Measurements from ENCODE around the gene C16orf96. TPM values are rescaled to one million over a fixed set of nuclear protein-coding genes. Genes with fewer than 3 reads are reported as not detected.

C16orf96 gene
- total RNA-seq, 1 experiment from 2014 or later, result 1.3 TPM

DNA sequence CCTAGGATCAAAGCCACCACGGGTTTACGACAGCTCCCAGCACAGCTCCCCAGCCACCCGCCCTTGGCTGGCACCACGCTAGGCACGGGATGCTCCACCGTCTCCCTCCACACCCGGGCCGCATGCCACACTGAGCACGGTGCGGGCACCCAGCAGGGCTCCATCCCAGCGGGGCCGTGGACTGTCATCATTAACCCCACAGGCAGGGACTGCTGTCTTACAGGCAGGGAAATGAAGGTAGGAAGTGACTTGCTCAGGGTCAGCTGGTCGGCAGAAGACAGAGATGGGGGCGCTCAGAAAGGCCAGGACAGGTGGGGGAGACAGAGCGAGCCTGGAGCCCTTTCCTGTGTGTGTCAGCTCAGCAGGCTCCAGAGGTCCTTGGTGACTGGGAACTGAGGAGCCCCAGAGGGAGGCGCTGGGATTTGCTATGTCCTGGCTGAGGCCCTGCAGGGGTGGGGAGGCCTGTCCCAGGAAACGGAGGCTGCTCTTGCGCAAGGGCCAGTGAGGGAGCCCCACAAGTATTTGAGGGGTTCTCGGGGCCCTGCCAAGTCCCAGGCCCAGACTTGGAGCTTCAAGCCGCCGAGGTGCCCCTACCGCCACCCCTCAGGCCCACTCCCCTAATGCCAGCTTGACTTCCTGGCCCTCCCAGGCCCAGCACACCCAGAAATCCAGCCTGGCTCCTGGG lies 55.3 kb downstream of the C16orf96 start:
- ATAC-seq, result no peak
- POLR2A ChIA-PET, result interaction anchor here (0.7 to 1.0 kb wide), 3 partner anchors 33 to 137 kb away, joined by 3 to 6 read pairs (median 3); partner anchors contain the start of gene NMRAL1
- peak overlapping the region; percentile 82 for H3K27ac Mint-ChIP-seq
- CTCF ChIA-PET, result interaction anchor here (0.7 to 2.7 kb wide), 7 partner anchors 9 to 106 kb away, joined by 3 to 17 read pairs (median 4); partner anchors contain the start of gene MGRN1
- H3K27me3 Mint-ChIP-seq (ENCODE audit: low read depth), result no peaks in the 10 kb centered on the region
- peak overlapping the region; percentile 18; the same call in 1 of the 2 replicates for H3K4me3 Mint-ChIP-seq
- H3K4me1 Mint-ChIP-seq, result peaks cover 22% of the 10 kb centered on the region
- H3K9me3 Mint-ChIP-seq, result no peaks in the 10 kb centered on the region
- TF ChIP-seq FOXK1 (CRISPR knock-in tag; IDR thresholded peaks at IDR 0.05), result no peak
- TF ChIP-seq ESRRA (CRISPR knock-in tag; IDR thresholded peaks at IDR 0.05; ENCODE audit: borderline replicate concordance), result no peak
- no peak for TF ChIP-seq SOX15 (CRISPR knock-in tag; IDR thresholded peaks at IDR 0.05)
- TF ChIP-seq ZNF121 (CRISPR knock-in tag; IDR thresholded peaks at IDR 0.05), result no peak
- TF ChIP-seq ZNF219 (CRISPR knock-in tag; IDR thresholded peaks at IDR 0.05; ENCODE audit: borderline replicate concordance), result no peak
- TF ChIP-seq, protein P1, sequence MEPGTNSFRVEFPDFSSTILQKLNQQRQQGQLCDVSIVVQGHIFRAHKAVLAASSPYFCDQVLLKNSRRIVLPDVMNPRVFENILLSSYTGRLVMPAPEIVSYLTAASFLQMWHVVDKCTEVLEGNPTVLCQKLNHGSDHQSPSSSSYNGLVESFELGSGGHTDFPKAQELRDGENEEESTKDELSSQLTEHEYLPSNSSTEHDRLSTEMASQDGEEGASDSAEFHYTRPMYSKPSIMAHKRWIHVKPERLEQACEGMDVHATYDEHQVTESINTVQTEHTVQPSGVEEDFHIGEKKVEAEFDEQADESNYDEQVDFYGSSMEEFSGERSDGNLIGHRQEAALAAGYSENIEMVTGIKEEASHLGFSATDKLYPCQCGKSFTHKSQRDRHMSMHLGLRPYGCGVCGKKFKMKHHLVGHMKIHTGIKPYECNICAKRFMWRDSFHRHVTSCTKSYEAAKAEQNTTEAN (CRISPR knock-in tag; IDR thresholded peaks at IDR 0.05), result no peak
- H3K36me3 Mint-ChIP-seq, result no peaks in the 10 kb centered on the region; the same call in 1 of the 2 replicates
- DNase-seq (ENCODE audit: low spot score), result no peak

DNA sequence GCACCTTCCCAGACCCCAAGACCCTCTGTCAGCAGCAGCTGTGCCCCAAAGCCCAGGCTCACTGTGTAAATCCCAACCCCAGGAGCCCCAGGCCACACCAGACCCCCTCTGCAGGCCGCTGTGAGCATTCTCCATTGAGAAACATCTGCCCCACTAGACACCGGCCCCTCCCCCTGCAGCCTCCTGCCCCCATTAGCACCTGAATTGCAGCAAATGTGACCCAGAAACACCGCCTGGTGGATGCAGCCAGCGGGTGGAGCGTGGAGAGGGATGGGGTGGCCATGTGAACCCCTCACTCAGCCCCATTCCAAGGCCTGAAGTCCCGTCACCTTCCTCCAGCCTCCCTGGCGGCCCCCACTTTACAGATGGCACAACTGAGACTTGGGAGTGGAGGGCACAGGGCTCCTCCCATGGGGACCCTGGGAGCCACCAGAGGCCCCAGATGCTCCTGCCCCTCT lies 56.4 kb downstream of the C16orf96 start:
- peak; percentile 5 for ATAC-seq
- Mint-ChIP-seq H3K4me1 (peaks cover 28% of the 10 kb centered on the region), H3K36me3 (no peaks in the 10 kb centered on the region), H3K4me3 (peak overlapping the region; percentile 76), H3K27me3 (ENCODE audit: low read depth) (no peaks in the 10 kb centered on the region), H3K27ac (peak overlapping the region; percentile 89), H3K9me3 (no peaks in the 10 kb centered on the region)
- DNase-seq (ENCODE audit: low spot score), result peak; percentile 80
- POLR2A ChIA-PET, result interaction anchor here (0.6 to 1.0 kb wide), 3 partner anchors 42 to 138 kb away, joined by 3 to 6 read pairs (median 6); partner anchors contain the start of gene NMRAL1
- TF ChIP-seq EMX1 (CRISPR knock-in tag; IDR thresholded peaks at IDR 0.05), result no peak
- TF ChIP-seq, protein P2, sequence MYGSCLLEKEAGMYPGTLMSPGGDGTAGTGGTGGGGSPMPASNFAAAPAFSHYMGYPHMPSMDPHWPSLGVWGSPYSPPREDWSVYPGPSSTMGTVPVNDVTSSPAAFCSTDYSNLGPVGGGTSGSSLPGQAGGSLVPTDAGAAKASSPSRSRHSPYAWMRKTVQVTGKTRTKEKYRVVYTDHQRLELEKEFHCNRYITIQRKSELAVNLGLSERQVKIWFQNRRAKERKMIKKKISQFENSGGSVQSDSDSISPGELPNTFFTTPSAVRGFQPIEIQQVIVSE (CRISPR knock-in tag; IDR thresholded peaks at IDR 0.05; ENCODE audit: borderline replicate concordance), result no peak
- CTCF ChIA-PET, result interaction anchor here (0.7 to 4.2 kb wide), 9 partner anchors 10 to 104 kb away, joined by 3 to 46 read pairs (median 4); partner anchors contain the start of gene MGRN1

DNA sequence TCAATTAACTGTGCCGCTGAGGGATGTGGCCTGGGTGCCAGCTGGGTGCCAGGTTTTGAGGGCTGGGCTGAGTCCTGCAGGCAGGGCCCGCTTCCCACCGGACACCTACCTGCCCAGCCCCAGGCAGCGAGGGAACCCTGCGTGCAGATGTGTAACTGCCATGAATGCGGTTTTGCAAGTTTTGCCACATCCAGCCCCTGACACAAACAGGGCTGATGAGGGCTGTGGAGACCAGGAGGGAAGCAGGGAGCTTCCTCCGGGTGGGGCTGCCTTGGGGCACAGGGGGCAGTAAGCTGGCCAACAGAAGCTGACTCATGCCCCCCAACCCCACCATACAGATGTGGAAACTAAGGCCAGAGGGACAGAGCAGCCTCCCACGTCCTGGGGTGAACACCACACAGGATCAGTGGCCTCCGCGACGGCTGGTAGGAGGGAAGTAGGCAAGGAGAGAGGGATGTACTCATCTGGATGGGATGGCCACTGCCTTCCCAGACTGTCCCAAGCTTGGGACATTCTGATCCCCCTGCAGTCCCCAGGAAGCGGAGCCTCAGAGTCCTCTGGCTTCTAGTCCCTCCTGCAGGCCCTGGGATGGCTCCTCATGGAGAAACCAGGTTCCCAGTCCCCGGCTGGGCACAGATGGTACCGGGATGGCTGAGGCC lies 57.0 kb downstream of the C16orf96 start:
- no peak for DNase-seq (ENCODE audit: low spot score)
- no peak for ATAC-seq
- H3K27me3 Mint-ChIP-seq (ENCODE audit: low read depth), result no peaks in the 10 kb centered on the region
- peak overlapping the region; percentile 89 for H3K27ac Mint-ChIP-seq
- ChIA-PET POLR2A (interaction anchor here (1.0 to 1.5 kb wide), 2 partner anchors 137 to 139 kb away, joined by 3 read pairs; partner anchors contain the start of genes HMOX2 and NMRAL1), CTCF (interaction anchor here (0.9 to 4.2 kb wide), 8 partner anchors 11 to 70 kb away, joined by 3 to 46 read pairs (median 6); partner anchors contain the start of gene MGRN1)
- no peaks in the 10 kb centered on the region for H3K36me3 Mint-ChIP-seq
- H3K4me3 Mint-ChIP-seq, result peak overlapping the region; percentile 76
- no peaks in the 10 kb centered on the region for H3K9me3 Mint-ChIP-seq
- peaks cover 32% of the 10 kb centered on the region for H3K4me1 Mint-ChIP-seq
- TF ChIP-seq ATF1 (CRISPR knock-in tag; IDR thresholded peaks at IDR 0.05), result no peak
- TF ChIP-seq, protein P3, sequence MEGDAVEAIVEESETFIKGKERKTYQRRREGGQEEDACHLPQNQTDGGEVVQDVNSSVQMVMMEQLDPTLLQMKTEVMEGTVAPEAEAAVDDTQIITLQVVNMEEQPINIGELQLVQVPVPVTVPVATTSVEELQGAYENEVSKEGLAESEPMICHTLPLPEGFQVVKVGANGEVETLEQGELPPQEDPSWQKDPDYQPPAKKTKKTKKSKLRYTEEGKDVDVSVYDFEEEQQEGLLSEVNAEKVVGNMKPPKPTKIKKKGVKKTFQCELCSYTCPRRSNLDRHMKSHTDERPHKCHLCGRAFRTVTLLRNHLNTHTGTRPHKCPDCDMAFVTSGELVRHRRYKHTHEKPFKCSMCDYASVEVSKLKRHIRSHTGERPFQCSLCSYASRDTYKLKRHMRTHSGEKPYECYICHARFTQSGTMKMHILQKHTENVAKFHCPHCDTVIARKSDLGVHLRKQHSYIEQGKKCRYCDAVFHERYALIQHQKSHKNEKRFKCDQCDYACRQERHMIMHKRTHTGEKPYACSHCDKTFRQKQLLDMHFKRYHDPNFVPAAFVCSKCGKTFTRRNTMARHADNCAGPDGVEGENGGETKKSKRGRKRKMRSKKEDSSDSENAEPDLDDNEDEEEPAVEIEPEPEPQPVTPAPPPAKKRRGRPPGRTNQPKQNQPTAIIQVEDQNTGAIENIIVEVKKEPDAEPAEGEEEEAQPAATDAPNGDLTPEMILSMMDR (IDR thresholded peaks at IDR 0.05), result no peak
- TF ChIP-seq TCF7 (CRISPR knock-in tag; IDR thresholded peaks at IDR 0.05; ENCODE audit: low read depth), result no peak
- TF ChIP-seq EMX1 (CRISPR knock-in tag; IDR thresholded peaks at IDR 0.05), result no peak
- TF ChIP-seq, protein P4, sequence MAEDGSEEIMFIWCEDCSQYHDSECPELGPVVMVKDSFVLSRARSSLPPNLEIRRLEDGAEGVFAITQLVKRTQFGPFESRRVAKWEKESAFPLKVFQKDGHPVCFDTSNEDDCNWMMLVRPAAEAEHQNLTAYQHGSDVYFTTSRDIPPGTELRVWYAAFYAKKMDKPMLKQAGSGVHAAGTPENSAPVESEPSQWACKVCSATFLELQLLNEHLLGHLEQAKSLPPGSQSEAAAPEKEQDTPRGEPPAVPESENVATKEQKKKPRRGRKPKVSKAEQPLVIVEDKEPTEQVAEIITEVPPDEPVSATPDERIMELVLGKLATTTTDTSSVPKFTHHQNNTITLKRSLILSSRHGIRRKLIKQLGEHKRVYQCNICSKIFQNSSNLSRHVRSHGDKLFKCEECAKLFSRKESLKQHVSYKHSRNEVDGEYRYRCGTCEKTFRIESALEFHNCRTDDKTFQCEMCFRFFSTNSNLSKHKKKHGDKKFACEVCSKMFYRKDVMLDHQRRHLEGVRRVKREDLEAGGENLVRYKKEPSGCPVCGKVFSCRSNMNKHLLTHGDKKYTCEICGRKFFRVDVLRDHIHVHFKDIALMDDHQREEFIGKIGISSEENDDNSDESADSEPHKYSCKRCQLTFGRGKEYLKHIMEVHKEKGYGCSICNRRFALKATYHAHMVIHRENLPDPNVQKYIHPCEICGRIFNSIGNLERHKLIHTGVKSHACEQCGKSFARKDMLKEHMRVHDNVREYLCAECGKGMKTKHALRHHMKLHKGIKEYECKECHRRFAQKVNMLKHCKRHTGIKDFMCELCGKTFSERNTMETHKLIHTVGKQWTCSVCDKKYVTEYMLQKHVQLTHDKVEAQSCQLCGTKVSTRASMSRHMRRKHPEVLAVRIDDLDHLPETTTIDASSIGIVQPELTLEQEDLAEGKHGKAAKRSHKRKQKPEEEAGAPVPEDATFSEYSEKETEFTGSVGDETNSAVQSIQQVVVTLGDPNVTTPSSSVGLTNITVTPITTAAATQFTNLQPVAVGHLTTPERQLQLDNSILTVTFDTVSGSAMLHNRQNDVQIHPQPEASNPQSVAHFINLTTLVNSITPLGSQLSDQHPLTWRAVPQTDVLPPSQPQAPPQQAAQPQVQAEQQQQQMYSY (CRISPR knock-in tag; IDR thresholded peaks at IDR 0.05), result no peak
- TF ChIP-seq KAT7 (CRISPR knock-in tag; IDR thresholded peaks at IDR 0.05; ENCODE audit: borderline replicate concordance), result no peak
- TF ChIP-seq CREM (CRISPR knock-in tag; IDR thresholded peaks at IDR 0.05), result no peak
- TF ChIP-seq, protein P5, sequence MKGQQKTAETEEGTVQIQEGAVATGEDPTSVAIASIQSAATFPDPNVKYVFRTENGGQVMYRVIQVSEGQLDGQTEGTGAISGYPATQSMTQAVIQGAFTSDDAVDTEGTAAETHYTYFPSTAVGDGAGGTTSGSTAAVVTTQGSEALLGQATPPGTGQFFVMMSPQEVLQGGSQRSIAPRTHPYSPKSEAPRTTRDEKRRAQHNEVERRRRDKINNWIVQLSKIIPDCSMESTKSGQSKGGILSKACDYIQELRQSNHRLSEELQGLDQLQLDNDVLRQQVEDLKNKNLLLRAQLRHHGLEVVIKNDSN (CRISPR knock-in tag; IDR thresholded peaks at IDR 0.05), result no peak
- TF ChIP-seq CBFB (CRISPR knock-in tag; IDR thresholded peaks at IDR 0.05; ENCODE audit: low read depth), result no peak
- no peak for TF ChIP-seq ETV6 (CRISPR knock-in tag; IDR thresholded peaks at IDR 0.05)
- TF ChIP-seq IRF2 (CRISPR knock-in tag; IDR thresholded peaks at IDR 0.05; ENCODE audit: borderline replicate concordance, low read depth), result no peak
- no peak for TF ChIP-seq NR1H2 (CRISPR knock-in tag; IDR thresholded peaks at IDR 0.05)
- TF ChIP-seq MYBL2 (CRISPR knock-in tag; IDR thresholded peaks at IDR 0.05), result no peak
- TF ChIP-seq NR3C1 (CRISPR knock-in tag; conservative IDR thresholded peaks at IDR 0.05; ENCODE audit: low read depth), result no peak

Measured in WTC11 (cell line).